ENCODE data around the gene ZNF419. TPM values are rescaled to one million over a fixed set of nuclear protein-coding genes. Genes with fewer than 3 reads are reported as not detected.

The ZNF419 gene
- total and polyA plus RNA-seq, 2 donors (not counting 3 experiments of a cell fraction or from before 2014, with no cell fraction given): 6.3 to 6.4 TPM

- Histone ChIP-seq H2AFZ (ENCODE audit: low read depth, low read length) (no peak overlapping the region), H3K9ac (replicated peaks; ENCODE audit: extremely low read depth, insufficient read depth, low read length) (no peak overlapping the region), H3K4me3 (replicated peaks in 1 of 3; ENCODE audit: insufficient read depth in 1 of 3, low read depth in 1 of 3, low read length in 3 of 3) (no peak overlapping the region), H3K9me3 (replicated peaks; ENCODE audit: control insufficient read depth, insufficient read depth, low read length) (peaks cover 4% of the 10 kb centered on the region), H3K36me3 (ENCODE audit: control insufficient read depth in 2 of 2, extremely low read depth in 1 of 2, insufficient read depth in 2 of 2, low read length in 2 of 2) (peaks cover 0 to 9% of the 10 kb centered on the region in 2 experiments), H3K4me2 (ENCODE audit: insufficient read depth, low read length) (no peak overlapping the region), H4K20me1 (replicated peaks; ENCODE audit: control insufficient read depth, extremely low read depth, insufficient read depth, low read length) (no peaks in the 10 kb centered on the region), H3K79me2 (ENCODE audit: control insufficient read depth, insufficient read depth, low read length) (no peaks in the 10 kb centered on the region), H3K4me1 (ENCODE audit: control insufficient read depth, extremely low read depth, insufficient read depth, low read length) (no peaks in the 10 kb centered on the region), H3K27me3 (ENCODE audit: control insufficient read depth in 2 of 2, insufficient read depth in 2 of 2, low read length in 2 of 2) (no peaks in the 10 kb centered on the region), H3K9me1 (replicated peaks; ENCODE audit: control insufficient read depth, extremely low read depth, insufficient read depth, low read length) (no peaks in the 10 kb centered on the region), H3K27ac (ENCODE audit: insufficient read depth, low read depth, low read length) (no peak overlapping the region)
- no TSS peak for BruUV-seq (replicated peaks)
- intact Hi-C loops (cut with micrococcal nuclease): no loop called here
- TF ChIP-seq GATA2 (IDR thresholded peaks at IDR 0.05; ENCODE audit: insufficient read depth, insufficient read length, low read depth, low read length) (no peak), POLR2A (IDR thresholded peaks at IDR 0.05; ENCODE audit: low read depth, low read length) (no peak), MAX (IDR thresholded peaks at IDR 0.05; ENCODE audit: insufficient read depth, insufficient read length) (no peak), MYC (IDR thresholded peaks at IDR 0.05; ENCODE audit: low read depth, low read length) (no peak), FOS (IDR thresholded peaks at IDR 0.05; ENCODE audit: borderline replicate concordance, insufficient read depth, low read length) (no peak), JUN (IDR thresholded peaks at IDR 0.05; ENCODE audit: borderline replicate concordance, insufficient read depth, insufficient read length, low read depth) (no peak), POLR2AphosphoS5 (IDR thresholded peaks at IDR 0.05; ENCODE audit: insufficient read depth, low read depth, low read length) (no peak), EZH2 (IDR thresholded peaks at IDR 0.05; ENCODE audit: borderline replicate concordance, low read depth, low read length, severe bottlenecking) (no peak), CTCF (IDR thresholded peaks at IDR 0.05; ENCODE audit: extremely low read depth in 1 of 2, insufficient read depth in 1 of 2, low read depth in 1 of 2, low read length in 2 of 2) (no peak)
- dilution Hi-C loops (cut with MboI; ENCODE audit: extremely low pct_ligation_motif_present, low sequenced_read_pairs): no loop called here
- ChIA-PET POLR2A (no interaction called here), CTCF (no interaction called here)
- FAIRE-seq (no peak), DNase-seq (ENCODE audit: low read depth, low spot score) (no peak)
These were observed 23.9 kb downstream of the ZNF419 start for GRCh38 chr19:57511484-57511883.
